Endodermal cell (in vitro differentiated cells): Measurements from ENCODE around the gene HSPG2. TPM values are rescaled to one million over a fixed set of nuclear protein-coding genes. Genes with fewer than 3 reads are reported as not detected.
"Not testable (repeated sequence)": the region's sequence is repeated elsewhere in the genome, so short reads cannot be mapped to it uniquely, and the experiment has no call there.

Source experiments
- DNase-seq: peaks from one replicate; pipeline ENCODE4 v3.0.0-alpha.2; 2017
- H3K27ac ChIP-seq: 2 replicates; pipeline ENCODE4 v1.5.1; 2013; ENCODE audit warnings: mild to moderate bottlenecking, low read depth, low read length, moderate library complexity
- H3K27me3 ChIP-seq: 2 replicates; pipeline ENCODE4 v1.6.1; 2013; ENCODE audit warnings: mild to moderate bottlenecking, low read length, moderate library complexity; ENCODE audit not compliant: insufficient read depth, control insufficient read depth, poor library complexity, severe bottlenecking
- H3K36me3 ChIP-seq: 2 replicates; pipeline ENCODE4 v1.7.0; 2013; ENCODE audit warnings: mild to moderate bottlenecking, low read length, moderate library complexity; ENCODE audit not compliant: control insufficient read depth, insufficient read depth
- H3K4me1 ChIP-seq: one replicate; pipeline ENCODE4 v1.7.0; 2013; ENCODE audit warnings: low read length; ENCODE audit not compliant: control insufficient read depth, insufficient read depth
- H3K4me3 ChIP-seq: 2 replicates; pipeline ENCODE4 v1.5.1; 2013; ENCODE audit warnings: mild to moderate bottlenecking, low read length, moderate library complexity
- H3K9ac ChIP-seq: 2 replicates; pipeline ENCODE4 v1.6.1; 2013; ENCODE audit warnings: mild to moderate bottlenecking, low read length, moderate library complexity; ENCODE audit not compliant: poor library complexity, severe bottlenecking; ENCODE audit errors: extremely low read depth
- H3K9me3 ChIP-seq: 2 replicates; pipeline ENCODE4 v1.6.1; 2013; ENCODE audit warnings: mild to moderate bottlenecking, low read length, moderate library complexity; ENCODE audit not compliant: control insufficient read depth
- H3K27ac Mint-ChIP-seq: 2 replicates; pipeline ENCODE4 v1.8.0; 2020; ENCODE audit warnings: mixed read lengths
- H3K27me3 Mint-ChIP-seq: 2 replicates; pipeline ENCODE4 v1.8.0; 2021; ENCODE audit warnings: mild to moderate bottlenecking, mixed read lengths; ENCODE audit not compliant: insufficient read depth
- H3K36me3 Mint-ChIP-seq: 2 replicates; pipeline ENCODE4 v1.8.0; 2020; ENCODE audit warnings: low read depth, mixed read lengths
- H3K4me1 Mint-ChIP-seq: 2 replicates; pipeline ENCODE4 v1.8.0; 2020; ENCODE audit warnings: mixed read lengths
- H3K4me3 Mint-ChIP-seq: 2 replicates; pipeline ENCODE4 v1.8.0; 2020; ENCODE audit warnings: mild to moderate bottlenecking, moderate library complexity, mixed read lengths
- H3K9me3 Mint-ChIP-seq: 2 replicates; pipeline ENCODE4 v1.8.0; 2020; ENCODE audit warnings: mild to moderate bottlenecking, mixed read lengths
- WGBS, 2 experiments: methylation state at CpG; one replicate each; pipeline versions ENCODE4 v1.1.5 to v1.1.7; 2013; ENCODE audit warnings: missing lambda C conversion rate in 2 of 2, mixed read lengths in 1 of 2; ENCODE audit not compliant: insufficient coverage in 1 of 2, insufficient read length in 1 of 2; 5-methylcytosine and 5-hydroxymethylcytosine counted together
- total RNA-seq, 2 donors: library from RNA; stranded (reverse); fragmentation: NEBNext Ultra II Directional in 1 of 2; extraction: Animal tissue kit (Norgen Biotek cat#: 25700) in 1 of 2; gene quantifications; 2 replicates in 1 of 2; 3 replicates in 1 of 2; pipeline ENCODE4 v1.2.1, GENCODE V29; 2021

HSPG2 gene
- total RNA-seq, 2 donors from 2014 or later = 222 to 227 TPM

GRCh38 chr1:21974699-21975098 is 37.6 kb upstream of the HSPG2 start:
- WGBS, 2 experiments = 60 to 76% methylated on average over 1 to 6 of the region's 6 CpGs
- H3K4me3 Mint-ChIP-seq, H3K9me3 ChIP-seq, H3K36me3 ChIP-seq, H3K9me3 Mint-ChIP-seq, H3K36me3 Mint-ChIP-seq, H3K27me3 ChIP-seq, H3K4me3 ChIP-seq, H3K27me3 Mint-ChIP-seq, H3K27ac ChIP-seq, H3K4me1 ChIP-seq, H3K9ac ChIP-seq: not testable (repeated sequence)
- H3K27ac Mint-ChIP-seq = peak overlapping the region; percentile 75
- DNase-seq = peak; percentile 74
- peaks cover 27% of the 10 kb centered on the region for H3K4me1 Mint-ChIP-seq

DNA sequence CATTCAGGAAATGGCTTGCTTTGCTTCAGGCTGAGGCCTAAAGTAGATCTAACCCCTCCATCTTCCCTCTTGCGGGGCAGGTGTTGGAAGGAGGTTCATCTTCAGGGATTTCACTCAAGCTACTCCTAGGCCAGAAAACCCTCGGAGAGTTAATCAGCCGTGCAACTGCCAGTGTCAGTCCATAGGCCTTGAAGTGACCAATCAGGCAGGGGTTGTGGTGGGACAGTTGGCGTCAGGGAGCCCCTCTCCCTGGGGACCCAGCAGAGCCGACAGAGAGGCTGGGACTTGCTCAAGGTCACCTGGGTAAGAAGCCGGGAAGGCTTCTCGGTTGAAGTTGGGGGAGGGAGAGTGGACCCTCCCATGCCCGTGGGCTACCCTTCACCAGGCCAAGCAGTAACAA is 36.8 kb upstream of the HSPG2 start:
- H3K27me3 ChIP-seq, H3K9me3 Mint-ChIP-seq, H3K4me3 Mint-ChIP-seq, H3K4me1 ChIP-seq, H3K9ac ChIP-seq, H3K36me3 ChIP-seq, H3K27me3 Mint-ChIP-seq, H3K27ac ChIP-seq, H3K4me3 ChIP-seq, H3K9me3 ChIP-seq, H3K36me3 Mint-ChIP-seq: not testable (repeated sequence)
- H3K27ac Mint-ChIP-seq = peak overlapping the region; percentile 81
- 93 to 100% methylated on average over 1 to 5 of the region's 8 CpGs for WGBS, 2 experiments
- H3K4me1 Mint-ChIP-seq = peaks cover 27% of the 10 kb centered on the region
- peak; percentile 35 for DNase-seq

DNA sequence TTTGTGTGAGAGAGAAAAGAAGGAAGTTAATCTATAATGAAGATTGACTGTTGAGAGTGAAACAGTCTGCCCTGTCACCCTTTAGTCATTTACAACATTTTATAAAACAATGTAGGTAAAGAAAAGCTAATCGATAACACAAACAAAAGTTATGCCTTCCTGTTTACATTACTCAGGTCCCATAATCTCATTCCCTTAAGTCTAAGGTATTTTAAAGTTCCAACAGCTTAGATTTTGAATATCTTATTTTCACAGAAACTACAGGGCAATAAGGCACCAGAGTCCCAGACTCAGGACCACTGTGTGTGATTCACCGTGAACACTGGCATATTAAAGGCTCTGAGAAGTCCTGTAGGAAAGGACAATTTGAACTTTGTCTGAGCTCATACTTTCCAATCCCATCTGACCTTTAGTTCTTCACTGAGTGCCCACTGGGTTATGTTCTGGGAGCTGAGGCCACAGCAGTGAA is 35.9 kb upstream of the HSPG2 start:
- not testable (repeated sequence) for H3K9me3 ChIP-seq, DNase-seq, H3K4me3 ChIP-seq, H3K9me3 Mint-ChIP-seq, H3K36me3 ChIP-seq, H3K27me3 Mint-ChIP-seq, H3K4me3 Mint-ChIP-seq, H3K27me3 ChIP-seq, H3K4me1 ChIP-seq, H3K36me3 Mint-ChIP-seq, H3K27ac ChIP-seq
- H3K9ac ChIP-seq = peak overlapping the region; percentile 30
- H3K27ac Mint-ChIP-seq = peak overlapping the region; percentile 81
- 78 to 91% methylated on average over 1 of the region's 2 CpGs for WGBS, 2 experiments
- H3K4me1 Mint-ChIP-seq = peaks cover 32% of the 10 kb centered on the region

DNA sequence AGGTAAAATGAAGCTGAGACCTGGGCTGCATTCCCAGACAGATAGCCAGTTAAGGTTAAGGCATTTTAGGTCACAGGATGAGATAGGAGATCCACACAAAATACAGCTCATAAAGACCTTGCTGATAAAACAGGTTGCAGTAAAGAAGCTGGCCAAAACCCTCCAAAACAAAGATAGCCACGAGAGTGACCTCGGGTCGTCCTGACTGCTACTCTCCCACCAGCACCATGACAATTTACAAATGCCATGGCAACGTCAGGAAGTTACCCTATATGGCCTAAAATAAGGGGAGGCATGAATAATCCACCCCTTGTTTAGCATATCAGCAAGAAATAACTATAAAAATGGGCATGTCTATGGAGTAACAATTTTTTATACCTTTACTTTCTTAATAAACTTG is 33.4 kb upstream of the HSPG2 start:
- DNase-seq, H3K9me3 ChIP-seq, H3K27ac ChIP-seq, H3K36me3 Mint-ChIP-seq, H3K9ac ChIP-seq, H3K36me3 ChIP-seq, H3K9me3 Mint-ChIP-seq, H3K4me3 Mint-ChIP-seq, H3K4me1 ChIP-seq, H3K4me3 ChIP-seq, H3K27ac Mint-ChIP-seq, H3K27me3 Mint-ChIP-seq, H3K27me3 ChIP-seq: not testable (repeated sequence)
- WGBS, 2 experiments = 61 to 65% methylated on average over 3 to 4 of the region's 4 CpGs
- peaks cover 29% of the 10 kb centered on the region for H3K4me1 Mint-ChIP-seq

- H3K36me3 ChIP-seq, H3K9me3 Mint-ChIP-seq, DNase-seq, H3K9ac ChIP-seq, H3K9me3 ChIP-seq, H3K36me3 Mint-ChIP-seq, H3K4me3 Mint-ChIP-seq, H3K4me1 ChIP-seq, H3K27me3 ChIP-seq, H3K4me3 ChIP-seq, H3K27ac ChIP-seq, H3K27me3 Mint-ChIP-seq: not testable (repeated sequence)
- 46 to 87% methylated on average over 2 to 5 of the region's 5 CpGs for WGBS, 2 experiments
- peaks cover 25% of the 10 kb centered on the region for H3K4me1 Mint-ChIP-seq
- H3K27ac Mint-ChIP-seq = peak overlapping the region; percentile 56
Measured at GRCh38 chr1:21969066-21969465, 32.0 kb upstream of the HSPG2 start.

GRCh38 chr1:21967216-21967615 is 30.1 kb upstream of the HSPG2 start:
- not testable (repeated sequence) for DNase-seq, H3K36me3 Mint-ChIP-seq, H3K4me1 ChIP-seq, H3K27me3 ChIP-seq, H3K27me3 Mint-ChIP-seq, H3K4me3 Mint-ChIP-seq, H3K9ac ChIP-seq, H3K36me3 ChIP-seq, H3K9me3 Mint-ChIP-seq, H3K4me3 ChIP-seq, H3K27ac Mint-ChIP-seq, H3K9me3 ChIP-seq, H3K27ac ChIP-seq
- WGBS, 2 experiments = 96 to 100% methylated on average over 4 to 5 of the region's 6 CpGs
- peaks cover 16% of the 10 kb centered on the region for H3K4me1 Mint-ChIP-seq
